Activated CD8-positive, alpha-beta T cell treated with anti-CD3 and anti-CD28 coated beads, Interleukin-2, amount 10 ng/mL, durations not matched to agents 7 days and 5 days (primary cell): Measurements from ENCODE around the gene DOK5. TPM values are rescaled to one million over a fixed set of nuclear protein-coding genes. Genes with fewer than 3 reads are reported as not detected.

ENCODE experiments used
- ATAC-seq: fragments of 150-1000 bp; cut with Tn5 transposase; one replicate; pipeline ENCODE4 v1.10.0; 2021; ENCODE audit warnings: moderate library complexity
- CTCF ChIA-PET: fragments of 350-600 bp; sonication (Branson Sonifier 250); formaldehyde crosslinking; loops from one replicate; lab custom pipeline; 2021; ENCODE audit warnings: antibody characterized with exemption; lab: Charles Lee
- POLR2A ChIA-PET: fragments of 350-600 bp; sonication (Branson Sonifier 250); formaldehyde crosslinking; loops from one replicate; lab custom pipeline; 2021; ENCODE audit warnings: antibody characterized with exemption; lab: Charles Lee
- DNase-seq: peaks from one replicate; pipeline ENCODE4 v3.0.0-alpha.2; 2020
- H3K27ac Mint-ChIP-seq: one replicate; pipeline ENCODE4 v1.8.0; 2021; ENCODE audit warnings: mild to moderate bottlenecking, mixed read lengths
- H3K27me3 Mint-ChIP-seq: one replicate; pipeline ENCODE4 v1.8.0; 2021; ENCODE audit warnings: low read depth, mixed read lengths
- H3K36me3 Mint-ChIP-seq: one replicate; pipeline ENCODE4 v1.8.0; 2021; ENCODE audit warnings: low read depth, mixed read lengths
- H3K4me1 Mint-ChIP-seq: one replicate; pipeline ENCODE4 v1.8.0; 2021; ENCODE audit warnings: low read depth, mixed read lengths
- H3K4me3 Mint-ChIP-seq: one replicate; pipeline ENCODE4 v1.8.0; 2021; ENCODE audit warnings: mild to moderate bottlenecking, mixed read lengths
- H3K9me3 Mint-ChIP-seq: one replicate; pipeline ENCODE4 v1.8.0; 2022; ENCODE audit warnings: mixed read lengths; ENCODE audit not compliant: insufficient read depth
- total RNA-seq, 2 experiments: library from RNA; stranded (reverse); gene quantifications; one replicate each; pipeline ENCODE4 v1.2.3, GENCODE V29; 2021

The DOK5 gene
- total RNA-seq, 2 experiments from 2014 or later: not detected

GRCh38 chr20:54525916-54526590 is 50.7 kb downstream of the DOK5 start:
- Mint-ChIP-seq H3K27ac (no peak overlapping the region), H3K9me3 (no peaks in the 10 kb centered on the region), H3K4me1 (no peaks in the 10 kb centered on the region), H3K36me3 (no peaks in the 10 kb centered on the region), H3K27me3 (no peaks in the 10 kb centered on the region), H3K4me3 (no peak overlapping the region)
- ChIA-PET POLR2A (no interaction called here), CTCF (no interaction called here)
- no peak for ATAC-seq
- no peak for DNase-seq

DNA sequence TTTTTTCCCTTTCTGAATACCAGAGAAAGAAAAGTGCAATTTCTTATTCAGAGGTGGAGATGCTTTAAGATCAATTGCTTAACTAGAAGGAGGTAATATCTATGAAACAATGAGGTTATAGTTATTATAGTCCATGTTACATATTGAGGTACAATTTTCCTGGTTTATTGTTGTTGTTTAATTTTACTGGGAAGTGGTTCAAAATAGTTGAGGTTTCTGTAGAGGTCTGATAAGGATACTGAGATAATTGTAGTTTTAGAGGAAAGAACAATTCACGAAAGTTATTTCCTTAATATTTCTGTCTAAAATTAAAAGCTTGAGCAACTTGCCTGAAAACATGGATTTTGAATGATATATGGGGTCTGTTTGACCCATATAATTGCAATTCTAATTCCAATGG is 51.4 kb downstream of the DOK5 start:
- POLR2A ChIA-PET: no interaction called here
- DNase-seq (no peak), ATAC-seq (no peak)
- CTCF ChIA-PET: no interaction called here
- no peak overlapping the region for H3K4me3 Mint-ChIP-seq
- no peaks in the 10 kb centered on the region for H3K27me3 Mint-ChIP-seq
- no peak overlapping the region for H3K27ac Mint-ChIP-seq
- no peaks in the 10 kb centered on the region for H3K36me3 Mint-ChIP-seq
- no peaks in the 10 kb centered on the region for H3K4me1 Mint-ChIP-seq
- H3K9me3 Mint-ChIP-seq: no peaks in the 10 kb centered on the region

DNA sequence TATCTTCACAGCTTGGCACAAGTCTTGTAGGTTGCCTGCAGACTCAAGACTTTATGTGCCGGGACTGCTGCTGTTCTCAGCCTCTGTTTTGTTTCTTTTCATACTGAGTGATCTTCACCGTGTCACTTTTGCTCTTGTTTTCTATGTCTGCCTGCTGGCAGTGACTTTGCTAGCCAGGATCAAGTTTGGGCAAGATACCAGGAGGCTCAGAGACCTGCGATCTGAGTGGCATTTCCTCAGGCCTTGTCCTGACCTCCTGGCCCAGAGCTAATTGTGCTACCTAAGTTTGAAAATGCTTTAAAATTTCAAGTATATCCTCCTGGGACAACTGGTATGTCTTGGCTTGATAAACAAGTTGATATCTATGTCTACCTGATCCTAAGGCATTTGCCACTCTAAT is 57.2 kb downstream of the DOK5 start:
- CTCF ChIA-PET: no interaction called here
- Mint-ChIP-seq H3K4me1 (no peaks in the 10 kb centered on the region), H3K27ac (no peak overlapping the region), H3K36me3 (no peaks in the 10 kb centered on the region), H3K9me3 (no peaks in the 10 kb centered on the region), H3K4me3 (no peak overlapping the region), H3K27me3 (no peaks in the 10 kb centered on the region)
- DNase-seq: no peak
- POLR2A ChIA-PET: no interaction called here
- no peak for ATAC-seq

DNA sequence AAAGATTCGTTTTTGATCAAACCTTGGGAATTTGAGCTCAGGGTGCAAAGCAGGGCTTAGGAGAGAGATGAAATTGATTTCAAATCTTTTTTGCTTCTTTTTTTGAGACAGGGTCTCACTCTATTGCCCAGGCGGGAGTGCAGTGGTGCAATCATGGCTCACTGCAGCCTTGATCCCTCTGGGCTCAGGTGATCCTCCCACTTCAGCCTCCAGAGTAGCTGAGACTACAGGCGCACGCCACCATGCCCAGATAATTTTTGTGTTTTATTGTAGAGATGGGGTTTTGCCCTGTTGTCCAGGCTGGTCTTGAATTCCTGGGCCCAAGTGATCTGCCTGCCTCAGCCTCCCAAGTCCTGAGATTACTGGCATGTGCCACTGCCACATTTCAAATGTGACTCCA is 58.7 kb downstream of the DOK5 start:
- POLR2A ChIA-PET: no interaction called here
- no peak for ATAC-seq
- Mint-ChIP-seq H3K36me3 (no peaks in the 10 kb centered on the region), H3K9me3 (peaks cover 5% of the 10 kb centered on the region), H3K4me1 (no peaks in the 10 kb centered on the region), H3K4me3 (no peak overlapping the region), H3K27me3 (no peaks in the 10 kb centered on the region), H3K27ac (no peak overlapping the region)
- no peak for DNase-seq
- CTCF ChIA-PET: no interaction called here

DNA sequence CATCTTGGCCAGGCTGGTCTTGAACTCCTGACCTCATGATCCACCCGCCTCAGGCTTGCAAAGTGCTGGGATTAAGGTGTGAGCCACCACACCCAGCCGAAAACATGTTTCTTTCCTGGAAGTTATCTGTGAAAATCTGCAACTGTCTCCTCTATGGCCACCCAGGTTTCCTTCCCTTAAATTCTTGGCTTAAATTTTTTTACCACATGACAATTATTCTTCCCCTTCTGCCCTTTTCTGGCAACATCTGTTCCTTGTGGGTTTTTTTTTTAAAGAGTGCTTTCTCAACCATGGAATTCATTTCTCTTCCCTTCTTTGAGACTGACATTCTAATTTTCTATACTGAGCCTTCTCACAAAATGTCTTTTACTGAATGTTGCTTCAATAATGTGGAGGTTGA is 59.6 kb downstream of the DOK5 start:
- Mint-ChIP-seq H3K36me3 (no peaks in the 10 kb centered on the region), H3K9me3 (peaks cover 5% of the 10 kb centered on the region), H3K27ac (no peak overlapping the region), H3K4me1 (no peaks in the 10 kb centered on the region), H3K27me3 (no peaks in the 10 kb centered on the region), H3K4me3 (no peak overlapping the region)
- no peak for DNase-seq
- CTCF ChIA-PET: no interaction called here
- ATAC-seq: no peak
- POLR2A ChIA-PET: no interaction called here

DNA sequence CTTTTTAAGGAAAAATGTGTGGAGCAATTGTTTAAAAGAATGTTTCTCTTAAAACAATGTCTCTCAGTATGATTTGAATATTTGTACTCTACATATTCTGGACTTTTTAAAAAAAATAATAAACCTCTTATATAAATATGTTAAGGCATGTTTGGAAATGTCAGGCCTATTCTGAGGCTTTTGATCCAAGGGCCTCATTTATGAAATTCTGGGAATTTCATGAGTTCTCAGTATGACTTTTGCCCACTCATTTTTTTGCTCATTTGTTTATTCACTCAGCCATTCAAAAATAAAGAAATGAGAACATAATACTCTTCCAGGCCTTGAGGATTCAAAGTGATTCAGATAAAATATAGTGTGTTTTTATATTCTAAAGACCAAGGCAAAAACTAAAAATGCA is 60.4 kb downstream of the DOK5 start:
- H3K4me1 Mint-ChIP-seq: no peaks in the 10 kb centered on the region
- H3K9me3 Mint-ChIP-seq: peaks cover 5% of the 10 kb centered on the region
- POLR2A ChIA-PET: no interaction called here
- DNase-seq (no peak), ATAC-seq (no peak)
- H3K4me3 Mint-ChIP-seq: no peak overlapping the region
- no peak overlapping the region for H3K27ac Mint-ChIP-seq
- H3K27me3 Mint-ChIP-seq: no peaks in the 10 kb centered on the region
- H3K36me3 Mint-ChIP-seq: no peaks in the 10 kb centered on the region
- CTCF ChIA-PET: no interaction called here

- ChIA-PET POLR2A (no interaction called here), CTCF (no interaction called here)
- DNase-seq (no peak), ATAC-seq (no peak)
- H3K9me3 Mint-ChIP-seq: peaks cover 5% of the 10 kb centered on the region
- H3K27ac Mint-ChIP-seq: no peak overlapping the region
- H3K4me1 Mint-ChIP-seq: no peaks in the 10 kb centered on the region
- H3K27me3 Mint-ChIP-seq: no peaks in the 10 kb centered on the region
- no peaks in the 10 kb centered on the region for H3K36me3 Mint-ChIP-seq
- no peak overlapping the region for H3K4me3 Mint-ChIP-seq
Observed at GRCh38 chr20:54539521-54540046, 64.2 kb downstream of the DOK5 start.

DNA sequence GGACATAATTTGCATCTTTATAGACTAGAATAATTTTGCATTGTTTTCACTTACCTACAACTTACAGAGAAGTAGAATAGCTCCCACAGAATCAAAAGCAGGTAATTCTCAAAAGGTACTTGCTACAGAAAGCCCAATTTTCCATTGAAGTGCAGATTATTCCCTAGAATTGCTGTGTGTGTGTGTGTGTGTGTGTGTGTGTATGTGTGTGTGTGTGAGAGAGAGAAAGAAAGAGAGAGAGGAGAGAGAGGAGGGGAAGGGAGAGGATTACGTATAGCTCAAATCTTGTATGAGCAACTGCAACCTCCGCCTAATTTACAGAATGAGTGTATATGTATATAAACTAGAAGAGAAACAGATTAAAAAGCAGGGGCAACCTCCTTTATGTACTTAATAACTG is 68.0 kb downstream of the DOK5 start:
- Mint-ChIP-seq H3K27me3 (no peaks in the 10 kb centered on the region), H3K4me1 (no peaks in the 10 kb centered on the region), H3K9me3 (peaks cover 3% of the 10 kb centered on the region), H3K36me3 (no peaks in the 10 kb centered on the region), H3K4me3 (no peak overlapping the region), H3K27ac (no peak overlapping the region)
- POLR2A ChIA-PET: no interaction called here
- CTCF ChIA-PET: no interaction called here
- DNase-seq (no peak), ATAC-seq (no peak)

DNA sequence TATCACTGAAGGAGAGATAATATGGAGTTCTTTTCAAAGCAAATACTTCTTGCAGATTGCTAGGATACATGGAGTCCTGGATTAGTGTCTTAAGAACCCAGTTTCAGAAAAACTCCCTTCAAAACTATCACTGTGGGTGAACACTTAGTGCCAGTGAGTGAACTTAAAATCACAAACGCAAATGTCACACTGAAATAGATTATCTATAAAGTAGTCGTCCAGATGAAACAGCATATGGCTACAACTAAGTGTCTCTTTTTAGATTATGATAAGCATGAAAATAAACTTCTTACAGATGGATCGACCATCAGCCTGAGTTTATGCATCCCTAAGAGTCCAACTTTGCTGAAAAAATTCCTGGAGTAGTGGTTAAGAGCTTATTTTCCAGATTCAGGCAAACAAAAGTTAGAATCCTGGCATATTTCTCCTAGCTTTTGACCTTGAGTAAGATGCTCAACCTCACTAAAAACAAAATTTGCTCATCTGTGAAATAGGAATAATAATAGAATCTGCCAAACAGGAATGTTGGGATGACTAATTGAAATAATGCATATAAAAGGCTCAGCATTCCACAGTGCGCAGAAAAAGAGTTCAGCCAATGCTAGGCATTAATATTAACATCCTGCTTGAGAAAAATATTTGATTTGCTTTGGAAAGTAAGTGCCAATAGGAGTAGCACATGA is 70.4 kb downstream of the DOK5 start:
- Mint-ChIP-seq H3K27me3 (no peaks in the 10 kb centered on the region), H3K4me1 (no peaks in the 10 kb centered on the region), H3K36me3 (no peaks in the 10 kb centered on the region), H3K9me3 (no peaks in the 10 kb centered on the region), H3K4me3 (no peak overlapping the region), H3K27ac (no peak overlapping the region)
- CTCF ChIA-PET: no interaction called here
- POLR2A ChIA-PET: no interaction called here
- ATAC-seq (no peak), DNase-seq (no peak)

DNA sequence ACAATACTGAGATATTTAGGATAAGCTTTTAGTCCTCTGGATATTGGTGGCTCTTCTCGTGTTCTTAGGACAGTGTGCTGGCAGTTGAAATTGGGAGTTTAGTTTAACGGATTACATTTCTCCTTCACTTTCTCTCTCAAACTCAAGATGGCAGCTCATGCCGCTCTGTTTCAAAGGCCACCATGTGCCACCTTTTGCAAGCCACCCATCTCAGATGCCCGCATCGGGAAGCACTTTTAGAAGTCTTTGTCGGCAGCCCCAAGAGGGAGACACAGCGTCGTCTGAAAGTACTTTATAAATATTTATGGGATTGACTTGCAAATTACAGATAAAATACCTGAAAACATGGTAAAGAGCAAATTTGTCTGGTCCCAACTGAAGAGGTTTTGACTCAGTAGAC is 73.5 kb downstream of the DOK5 start:
- Mint-ChIP-seq H3K36me3 (no peaks in the 10 kb centered on the region), H3K27me3 (no peaks in the 10 kb centered on the region), H3K9me3 (no peaks in the 10 kb centered on the region), H3K4me1 (no peaks in the 10 kb centered on the region), H3K4me3 (no peak overlapping the region), H3K27ac (no peak overlapping the region)
- ATAC-seq (no peak), DNase-seq (no peak)
- CTCF ChIA-PET: no interaction called here
- POLR2A ChIA-PET: no interaction called here

DNA sequence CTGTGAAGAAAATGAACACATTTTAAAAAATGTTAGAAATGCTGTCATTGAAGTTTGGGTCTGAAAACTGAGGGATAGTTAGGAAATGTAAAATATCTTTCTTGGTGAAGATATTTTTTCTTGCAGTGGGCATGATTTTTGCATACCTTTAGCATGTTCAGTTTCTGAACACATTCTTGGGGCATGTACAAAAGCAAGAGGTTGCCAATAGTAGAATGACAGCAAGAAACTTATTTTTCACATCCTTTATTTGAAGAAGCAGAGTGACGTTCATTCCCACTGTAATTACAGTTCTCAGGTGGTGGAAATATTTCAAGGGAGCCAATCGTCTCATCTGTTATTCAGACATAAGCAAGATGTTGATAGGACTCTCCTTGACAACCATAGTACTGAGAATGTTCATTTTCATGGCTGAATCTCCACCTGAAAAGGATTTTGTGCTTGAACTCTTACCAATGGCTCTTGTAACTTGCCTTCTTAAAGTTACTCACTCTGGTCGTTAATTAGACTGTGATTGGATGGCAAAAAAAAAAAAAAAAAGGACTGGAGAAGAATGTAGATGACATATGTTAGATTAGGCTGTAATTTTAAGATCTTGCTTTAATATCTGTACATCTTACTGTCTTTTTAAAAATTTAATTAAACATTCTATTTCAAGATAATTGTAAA is 74.4 kb downstream of the DOK5 start:
- H3K9me3 Mint-ChIP-seq: no peaks in the 10 kb centered on the region
- ChIA-PET POLR2A (no interaction called here), CTCF (no interaction called here)
- H3K27me3 Mint-ChIP-seq: no peaks in the 10 kb centered on the region
- no peaks in the 10 kb centered on the region for H3K36me3 Mint-ChIP-seq
- no peak overlapping the region for H3K4me3 Mint-ChIP-seq
- no peak for ATAC-seq
- no peaks in the 10 kb centered on the region for H3K4me1 Mint-ChIP-seq
- no peak for DNase-seq
- no peak overlapping the region for H3K27ac Mint-ChIP-seq

DNA sequence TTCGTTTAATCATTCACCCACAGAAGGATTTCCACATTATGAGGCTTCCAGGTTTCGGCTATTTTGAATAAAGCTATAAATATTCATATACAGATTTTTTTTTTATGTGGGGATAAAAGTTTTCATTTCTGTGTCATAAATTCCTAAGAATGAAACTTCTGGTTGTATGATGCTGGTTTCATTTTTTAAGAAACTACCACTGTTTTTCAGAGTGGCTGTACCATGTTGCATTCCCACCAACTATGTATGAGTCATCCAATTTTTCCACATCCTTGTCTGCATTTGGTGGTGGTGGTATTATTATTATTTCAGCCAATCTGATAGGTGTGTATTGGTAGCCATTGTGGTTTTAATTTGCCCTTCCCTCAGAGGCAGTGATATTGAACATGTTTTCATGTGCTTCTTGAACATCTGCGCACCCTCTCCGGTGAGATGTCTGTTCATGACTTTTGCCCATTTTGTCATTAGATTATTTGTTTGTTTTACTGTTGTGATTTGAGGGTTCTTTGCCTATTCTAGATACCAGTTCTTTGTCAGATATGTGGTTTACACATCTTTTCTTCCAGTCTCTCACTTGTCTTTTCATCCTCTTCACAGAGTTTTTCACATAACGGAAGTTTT is 75.5 kb downstream of the DOK5 start:
- POLR2A ChIA-PET: no interaction called here
- H3K4me1 Mint-ChIP-seq: no peaks in the 10 kb centered on the region
- no peak overlapping the region for H3K27ac Mint-ChIP-seq
- CTCF ChIA-PET: no interaction called here
- DNase-seq: no peak
- no peaks in the 10 kb centered on the region for H3K9me3 Mint-ChIP-seq
- ATAC-seq: no peak
- no peaks in the 10 kb centered on the region for H3K27me3 Mint-ChIP-seq
- H3K36me3 Mint-ChIP-seq: no peaks in the 10 kb centered on the region
- H3K4me3 Mint-ChIP-seq: no peak overlapping the region
